Measurements from ENCODE around the gene POU2F3. TPM values are rescaled to one million over a fixed set of nuclear protein-coding genes. Genes with fewer than 3 reads are reported as not detected.

Gene POU2F3
- total RNA-seq, 1 donor from 2014 or later, result 1.4 TPM

DNA sequence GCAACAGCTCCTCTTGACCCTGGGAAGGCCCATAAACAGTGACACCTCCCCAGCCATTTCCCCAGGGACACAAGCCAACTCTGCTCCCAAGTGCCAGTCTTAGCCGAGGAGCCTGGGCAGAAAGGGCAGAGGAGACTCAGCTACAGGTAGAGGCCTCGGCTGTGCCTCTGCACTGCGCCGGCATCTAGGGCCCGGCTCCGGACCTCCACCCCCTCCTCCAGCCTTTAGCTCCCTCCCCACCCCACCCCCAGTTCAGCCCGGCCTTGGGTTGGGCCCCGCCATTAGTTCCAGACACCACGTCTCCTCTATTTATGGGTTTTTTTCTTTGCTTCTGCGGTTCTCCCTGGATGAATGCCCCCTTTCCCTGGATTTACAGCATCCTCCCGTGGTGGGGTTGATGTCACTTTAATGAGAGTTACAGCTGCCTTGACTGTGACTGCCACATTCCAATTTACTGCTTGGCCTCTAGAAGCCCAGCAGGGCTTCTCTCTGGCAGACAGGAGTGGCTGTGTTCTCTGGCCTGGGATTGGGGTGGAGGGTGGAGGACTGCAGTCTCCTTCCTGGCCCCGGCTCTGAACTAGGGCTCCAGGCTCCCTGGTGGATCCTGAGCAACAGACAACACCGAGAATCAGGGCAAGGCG is 42.6 kb upstream of the POU2F3 start:
- TF ChIP-seq, protein P1, sequence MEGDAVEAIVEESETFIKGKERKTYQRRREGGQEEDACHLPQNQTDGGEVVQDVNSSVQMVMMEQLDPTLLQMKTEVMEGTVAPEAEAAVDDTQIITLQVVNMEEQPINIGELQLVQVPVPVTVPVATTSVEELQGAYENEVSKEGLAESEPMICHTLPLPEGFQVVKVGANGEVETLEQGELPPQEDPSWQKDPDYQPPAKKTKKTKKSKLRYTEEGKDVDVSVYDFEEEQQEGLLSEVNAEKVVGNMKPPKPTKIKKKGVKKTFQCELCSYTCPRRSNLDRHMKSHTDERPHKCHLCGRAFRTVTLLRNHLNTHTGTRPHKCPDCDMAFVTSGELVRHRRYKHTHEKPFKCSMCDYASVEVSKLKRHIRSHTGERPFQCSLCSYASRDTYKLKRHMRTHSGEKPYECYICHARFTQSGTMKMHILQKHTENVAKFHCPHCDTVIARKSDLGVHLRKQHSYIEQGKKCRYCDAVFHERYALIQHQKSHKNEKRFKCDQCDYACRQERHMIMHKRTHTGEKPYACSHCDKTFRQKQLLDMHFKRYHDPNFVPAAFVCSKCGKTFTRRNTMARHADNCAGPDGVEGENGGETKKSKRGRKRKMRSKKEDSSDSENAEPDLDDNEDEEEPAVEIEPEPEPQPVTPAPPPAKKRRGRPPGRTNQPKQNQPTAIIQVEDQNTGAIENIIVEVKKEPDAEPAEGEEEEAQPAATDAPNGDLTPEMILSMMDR (conservative IDR thresholded peaks at IDR 0.05; ENCODE audit: low read depth, low read length), result no peak
- no peak overlapping the region for H3K4me3 ChIP-seq (ENCODE audit: low read depth, low read length)
- DNase-seq (ENCODE audit: low read depth), result no peak

DNA sequence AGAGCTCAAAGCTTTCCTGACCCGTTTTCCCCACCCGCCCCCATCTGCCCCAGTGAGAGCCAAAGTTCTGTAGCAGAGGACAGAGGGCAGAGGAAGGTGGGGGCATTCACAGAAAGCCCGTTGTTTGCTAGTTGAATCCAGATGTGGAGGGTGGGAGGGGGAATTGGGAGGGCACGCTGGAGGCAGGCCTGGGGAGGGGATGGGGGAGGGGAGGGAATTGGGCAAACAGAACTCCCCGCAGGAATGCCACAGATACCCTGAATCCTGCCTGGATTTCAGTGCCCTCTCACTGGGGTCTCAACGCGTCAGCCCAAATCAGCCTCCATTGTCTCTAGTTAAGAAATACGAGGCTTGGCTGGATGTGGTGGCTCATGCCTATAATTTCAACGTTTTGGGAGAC is 42.0 kb upstream of the POU2F3 start:
- TF ChIP-seq, protein P1 (conservative IDR thresholded peaks at IDR 0.05; ENCODE audit: low read depth, low read length), result no peak
- no peak overlapping the region for H3K4me3 ChIP-seq (ENCODE audit: low read depth, low read length)
- DNase-seq (ENCODE audit: low read depth), result no peak

DNA sequence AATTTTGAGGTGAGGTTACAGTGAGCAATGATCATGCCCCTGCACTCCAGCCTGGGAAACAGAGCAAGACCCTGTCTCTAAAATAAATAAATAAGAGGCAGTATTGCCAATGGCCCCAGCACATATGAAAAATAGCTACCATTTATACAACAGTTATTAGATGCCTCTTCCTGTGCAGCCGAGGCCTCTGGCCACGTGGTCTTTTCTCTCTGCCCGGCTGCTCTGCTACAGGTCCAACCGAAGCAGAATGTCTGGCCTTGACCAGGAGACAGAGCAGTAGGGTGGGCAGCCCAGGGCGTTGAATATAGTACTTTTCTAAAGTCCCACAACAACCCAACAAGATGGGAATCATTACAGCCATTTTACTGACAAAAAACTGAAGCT is 41.5 kb upstream of the POU2F3 start:
- H3K4me3 ChIP-seq (ENCODE audit: low read depth, low read length), result no peak overlapping the region

DNA sequence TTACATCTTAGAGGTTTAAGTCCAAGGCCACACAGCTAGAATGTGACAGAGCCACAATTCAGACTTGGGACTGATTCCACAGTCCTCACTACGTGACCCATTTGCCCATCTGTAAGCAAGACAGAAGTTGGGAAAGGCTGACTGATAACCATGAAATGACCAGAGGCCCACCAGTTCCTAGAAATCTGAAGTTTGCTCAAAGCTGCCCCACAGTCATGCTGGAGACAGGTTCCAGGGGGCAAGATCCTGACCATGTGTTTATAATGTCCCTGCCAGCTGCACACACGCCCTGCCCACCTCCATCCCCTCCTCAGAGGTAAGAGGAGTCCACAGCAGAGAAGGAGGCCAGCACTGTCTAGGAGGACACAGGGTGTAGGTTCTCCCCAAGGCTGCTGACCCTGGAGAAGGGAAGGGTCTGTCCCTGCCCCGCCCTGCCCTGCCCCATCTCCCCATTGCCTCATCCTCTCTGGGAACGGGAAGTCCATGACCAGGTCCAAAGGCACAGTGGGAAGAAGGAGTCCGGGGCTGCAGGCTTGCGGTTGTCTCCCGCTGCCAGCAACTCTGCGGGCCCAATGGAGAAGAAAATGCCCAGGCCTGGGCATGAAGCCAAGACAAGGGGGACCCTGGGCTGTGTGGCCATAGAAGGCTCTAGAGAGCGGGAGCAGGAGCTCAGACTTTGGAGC is 41.0 kb upstream of the POU2F3 start:
- H3K4me3 ChIP-seq (ENCODE audit: low read depth, low read length), result no peak overlapping the region
- TF ChIP-seq, protein P1 (conservative IDR thresholded peaks at IDR 0.05; ENCODE audit: low read depth, low read length), result no peak
- DNase-seq (ENCODE audit: low read depth), result no peak

More for the DNA sequence above, 41.5 kb upstream of the POU2F3 start:
- no peak for DNase-seq (ENCODE audit: low read depth)
- TF ChIP-seq, protein P1 (conservative IDR thresholded peaks at IDR 0.05; ENCODE audit: low read depth, low read length), result no peak

DNA sequence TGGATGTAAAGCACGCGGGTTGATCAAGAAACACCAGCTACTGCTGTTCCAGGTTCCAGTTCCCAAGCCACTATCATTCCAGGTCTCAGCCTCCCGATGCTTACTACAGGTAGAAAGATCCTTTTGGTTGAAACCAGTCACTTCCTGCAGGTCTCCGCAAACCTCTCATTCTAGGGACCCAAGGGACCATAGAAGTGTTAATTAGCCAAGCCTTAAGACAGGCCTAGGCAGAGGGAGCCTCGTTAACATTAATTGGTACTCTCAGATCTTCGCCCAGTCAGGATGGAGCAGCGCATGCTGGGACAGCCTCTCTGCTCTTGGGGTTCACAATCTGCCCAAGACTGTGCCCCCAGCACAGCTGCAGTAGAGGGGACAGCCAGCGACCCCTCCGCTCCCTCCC is 40.3 kb upstream of the POU2F3 start:
- DNase-seq (ENCODE audit: low read depth), result no peak
- H3K4me3 ChIP-seq (ENCODE audit: low read depth, low read length), result no peak overlapping the region
- TF ChIP-seq, protein P1 (conservative IDR thresholded peaks at IDR 0.05; ENCODE audit: low read depth, low read length), result no peak

DNA sequence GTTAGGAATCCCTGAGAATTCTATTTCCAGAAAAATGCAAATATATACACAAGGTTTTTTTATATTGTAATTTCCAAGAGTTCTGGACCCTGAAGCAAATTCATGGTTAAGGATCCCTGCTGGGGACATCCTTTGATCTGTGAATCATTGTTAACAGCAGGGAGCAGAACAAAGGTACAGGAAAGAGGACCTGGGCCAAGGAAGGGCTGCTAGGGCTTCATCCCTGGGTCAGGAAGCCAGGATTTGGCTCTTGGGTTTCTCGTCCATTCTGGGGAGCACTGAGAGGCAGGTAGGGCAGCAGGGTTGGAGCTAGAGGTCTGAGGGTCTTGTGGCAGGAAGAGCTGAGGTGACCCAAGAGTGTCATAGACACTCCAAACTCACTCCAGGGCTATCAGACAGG is 39.3 kb upstream of the POU2F3 start:
- TF ChIP-seq, protein P1 (conservative IDR thresholded peaks at IDR 0.05; ENCODE audit: low read depth, low read length), result no peak
- no peak for DNase-seq (ENCODE audit: low read depth)
- no peak overlapping the region for H3K4me3 ChIP-seq (ENCODE audit: low read depth, low read length)

DNA sequence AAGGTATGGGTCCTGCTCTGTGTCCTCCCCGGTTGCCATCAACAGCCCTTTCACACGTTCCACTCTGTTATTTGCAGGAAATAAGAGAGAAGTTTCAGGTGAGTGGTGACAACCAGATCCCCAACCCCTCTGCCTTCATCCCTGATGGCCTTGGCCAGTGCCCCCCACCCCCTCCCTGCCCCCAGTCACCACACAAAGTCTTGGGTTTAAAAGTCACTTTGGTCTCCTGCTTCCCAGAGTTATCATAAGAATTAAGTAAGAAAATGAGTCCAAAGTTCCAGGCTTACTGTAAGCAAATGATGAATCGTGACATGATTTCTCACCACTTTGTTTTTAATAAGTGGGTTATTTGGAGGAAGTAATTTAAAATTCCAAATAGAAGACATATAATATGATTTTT is 38.3 kb upstream of the POU2F3 start:
- no peak for DNase-seq (ENCODE audit: low read depth)
- no peak overlapping the region for H3K4me3 ChIP-seq (ENCODE audit: low read depth, low read length)
- TF ChIP-seq, protein P1 (conservative IDR thresholded peaks at IDR 0.05; ENCODE audit: low read depth, low read length), result no peak

Measured in epithelial cell of proximal tubule (primary cell).